Activated CD4-positive, alpha-beta T cell treated with anti-CD3 and anti-CD28 coated beads for 36 hours (primary cell): ENCODE results near the gene ZNF764. TPM values are rescaled to one million over a fixed set of nuclear protein-coding genes. Genes with fewer than 3 reads are reported as not detected.
A peak's percentile ranks its signal among the peaks of the same experiment; 100 is the strongest.

Experiments
- ATAC-seq: fragments of 200-7000 bp; cut with Tn5 transposase; one replicate; pipeline ENCODE4 v1.10.0; 2021; ENCODE audit warnings: mild to moderate bottlenecking, moderate library complexity
- CTCF ChIA-PET: fragments of 350-600 bp; sonication (Branson Sonifier 250); formaldehyde crosslinking; loops from one replicate; lab custom pipeline; 2021; ENCODE audit warnings: antibody characterized with exemption; lab: Charles Lee
- POLR2A ChIA-PET: fragments of 350-600 bp; sonication (Branson Sonifier 250); formaldehyde crosslinking; loops from one replicate; lab custom pipeline; 2021; ENCODE audit warnings: antibody characterized with exemption, inconsistent platforms; lab: Charles Lee
- DNase-seq: peaks from one replicate; pipeline ENCODE4 v3.0.0-alpha.2; 2020
- H3K27ac Mint-ChIP-seq: one replicate; pipeline ENCODE4 v1.8.0; 2021; ENCODE audit warnings: mixed read lengths
- H3K27me3 Mint-ChIP-seq: one replicate; pipeline ENCODE4 v1.8.0; 2021; ENCODE audit warnings: mixed read lengths
- H3K36me3 Mint-ChIP-seq: one replicate; pipeline ENCODE4 v1.8.0; 2021; ENCODE audit warnings: low read depth, mixed read lengths
- H3K4me1 Mint-ChIP-seq: one replicate; pipeline ENCODE4 v1.8.0; 2021; ENCODE audit warnings: mixed read lengths
- H3K4me3 Mint-ChIP-seq: one replicate; pipeline ENCODE4 v1.8.0; 2021; ENCODE audit warnings: mild to moderate bottlenecking, moderate library complexity, mixed read lengths
- H3K9me3 Mint-ChIP-seq: one replicate; pipeline ENCODE4 v1.8.0; 2021; ENCODE audit warnings: low read depth, mixed read lengths
- intact Hi-C, 2 experiments: fragments of 100-400 bp; cut with DNase I in 1 of 2; cut with micrococcal nuclease in 1 of 2; formaldehyde crosslinking; loops; one replicate each; pipeline versions ENCODE4 v1.14.2 to v1.15.1; 2022 to 2024; cut with DNase I, micrococcal nuclease
- microRNA-seq: library from miRNA; unstranded; fragments of <30 nt; microRNA quantifications from one replicate; pipeline ENCODE4 v1.2.0, GENCODE V29; 2021; ENCODE audit warnings: borderline replicate concordance
- total RNA-seq, 2 experiments: library from RNA; stranded (reverse); gene quantifications; one replicate each; pipeline ENCODE4 v1.2.3, GENCODE V29; 2021

The ZNF764 gene
- total RNA-seq, 2 experiments from 2014 or later: 8.0 to 11.2 TPM

- no peaks in the 10 kb centered on the region for H3K9me3 Mint-ChIP-seq
- intact Hi-C loops: no loop called here
- ATAC-seq (no peak), DNase-seq (no peak)
- H3K27ac Mint-ChIP-seq: no peak overlapping the region
- POLR2A ChIA-PET: no interaction called here
- CTCF ChIA-PET: no interaction called here
- peaks cover 2% of the 10 kb centered on the region for H3K4me1 Mint-ChIP-seq
- H3K27me3 Mint-ChIP-seq: no peaks in the 10 kb centered on the region
- H3K36me3 Mint-ChIP-seq: peaks cover 51% of the 10 kb centered on the region
- no peak overlapping the region for H3K4me3 Mint-ChIP-seq
Observed at GRCh38 chr16:30521476-30521872, 36.7 kb downstream of the ZNF764 start.

- no peaks in the 10 kb centered on the region for H3K27me3 Mint-ChIP-seq
Observed at GRCh38 chr16:30519120-30520049, 38.8 kb downstream of the ZNF764 start.

GRCh38 chr16:30518552-30518951, 39.6 kb downstream of the ZNF764 start:
- H3K4me3 Mint-ChIP-seq: no peak overlapping the region
- peak overlapping the region; percentile 66 for H3K27ac Mint-ChIP-seq
- POLR2A ChIA-PET: no interaction called here

More at GRCh38 chr16:30519120-30520049, 38.8 kb downstream of the ZNF764 start:
- Mint-ChIP-seq H3K9me3 (no peaks in the 10 kb centered on the region), H3K4me1 (no peaks in the 10 kb centered on the region), H3K36me3 (peaks cover 61% of the 10 kb centered on the region), H3K4me3 (no peak overlapping the region), H3K27ac (no peak overlapping the region)
- ChIA-PET CTCF (interaction anchor here (1.5 kb wide), 1 partner anchor 110 kb away, joined by 4 read pairs; no protein-coding TSS in a partner anchor), POLR2A (interaction anchor here (0.5 kb wide), 1 partner anchor 434 kb away, joined by 3 read pairs; no protein-coding TSS in a partner anchor)
- no peak for DNase-seq
- intact Hi-C loops: no loop called here
- ATAC-seq: no peak

GRCh38 chr16:30515275-30515674, 42.9 kb downstream of the ZNF764 start:
- DNase-seq (no peak), ATAC-seq (no peak)
- intact Hi-C loops: no loop called here
- no peak overlapping the region for H3K4me3 Mint-ChIP-seq
- POLR2A ChIA-PET: no interaction called here
- H3K9me3 Mint-ChIP-seq: no peaks in the 10 kb centered on the region
- no peaks in the 10 kb centered on the region for H3K27me3 Mint-ChIP-seq
- peaks cover 78% of the 10 kb centered on the region for H3K36me3 Mint-ChIP-seq
- H3K4me1 Mint-ChIP-seq: no peaks in the 10 kb centered on the region
- H3K27ac Mint-ChIP-seq: no peak overlapping the region
- CTCF ChIA-PET: interaction anchor here (0.7 kb wide), 1 partner anchor 301 kb away, joined by 3 read pairs; no protein-coding TSS in a partner anchor

More at GRCh38 chr16:30518552-30518951, 39.6 kb downstream of the ZNF764 start:
- ATAC-seq (no peak), DNase-seq (no peak)
- H3K27me3 Mint-ChIP-seq: no peaks in the 10 kb centered on the region
- CTCF ChIA-PET: no interaction called here
- intact Hi-C loops: no loop called here
- peaks cover 66% of the 10 kb centered on the region for H3K36me3 Mint-ChIP-seq
- H3K9me3 Mint-ChIP-seq: no peaks in the 10 kb centered on the region
- no peaks in the 10 kb centered on the region for H3K4me1 Mint-ChIP-seq

GRCh38 chr16:30511509-30511908, 46.7 kb downstream of the ZNF764 start:
- no peak overlapping the region for H3K4me3 Mint-ChIP-seq
- ATAC-seq (no peak), DNase-seq (no peak)
- ChIA-PET CTCF (interaction anchor here (0.7 to 2.1 kb wide), 3 partner anchors 62 to 108 kb away, joined by 3 to 10 read pairs (median 8); partner anchors contain the start of gene DCTPP1), POLR2A (interaction anchor here (0.6 to 0.8 kb wide), 2 partner anchors 11 to 351 kb away, joined by 3 read pairs; no protein-coding TSS in a partner anchor)
- H3K36me3 Mint-ChIP-seq: peaks cover 66% of the 10 kb centered on the region
- no peaks in the 10 kb centered on the region for H3K4me1 Mint-ChIP-seq
- intact Hi-C loops: no loop called here
- H3K27ac Mint-ChIP-seq: no peak overlapping the region
- H3K9me3 Mint-ChIP-seq: no peaks in the 10 kb centered on the region
- no peaks in the 10 kb centered on the region for H3K27me3 Mint-ChIP-seq

GRCh38 chr16:30510376-30510938, 47.7 kb downstream of the ZNF764 start:
- Mint-ChIP-seq H3K4me3 (no peak overlapping the region), H3K4me1 (no peaks in the 10 kb centered on the region), H3K27me3 (no peaks in the 10 kb centered on the region), H3K9me3 (no peaks in the 10 kb centered on the region), H3K27ac (no peak overlapping the region), H3K36me3 (peaks cover 62% of the 10 kb centered on the region)
- ATAC-seq (no peak), DNase-seq (no peak)
- ChIA-PET CTCF (interaction anchor here (0.7 to 2.1 kb wide), 5 partner anchors 61 to 151 kb away, joined by 3 to 10 read pairs (median 5); partner anchors contain the start of gene DCTPP1), POLR2A (interaction anchor here (0.8 kb wide), 1 partner anchor 140 kb away, joined by 5 read pairs; no protein-coding TSS in a partner anchor)
- intact Hi-C loops: no loop called here

GRCh38 chr16:30509081-30509765, 49.0 kb downstream of the ZNF764 start:
- intact Hi-C loops: no loop called here
- Mint-ChIP-seq H3K4me1 (no peaks in the 10 kb centered on the region), H3K4me3 (no peak overlapping the region), H3K36me3 (peaks cover 62% of the 10 kb centered on the region), H3K9me3 (no peaks in the 10 kb centered on the region), H3K27ac (peak overlapping the region; percentile 10), H3K27me3 (no peaks in the 10 kb centered on the region)
- no peak for ATAC-seq
- POLR2A ChIA-PET: no interaction called here
- CTCF ChIA-PET: interaction anchor here (0.6 kb wide), 3 partner anchors 84 to 121 kb away, joined by 3 to 4 read pairs (median 3); no protein-coding TSS in a partner anchor
- DNase-seq: no peak

Small RNA genes lying within 50 kb of the gene (microRNA-seq; reads per million reads assigned to microRNA genes)
- 239 reads per million, percentile 73 among the genes with 10 or more reads in this experiment for gene MIR4518

Other genes with a start within 250 kb of the ZNF764 start
- 10 to 100 TPM; 42.3 to 51.8 TPM for gene CD2BP2, start 203.1 kb downstream of the ZNF764 start, total RNA-seq
- 10 to 100 TPM; 38.1 to 43.4 TPM for gene TBC1D10B, start 187.9 kb downstream of the ZNF764 start, total RNA-seq
- gene MYL11, start 183.6 kb downstream of the ZNF764 start, total RNA-seq: 1 to 10 TPM in 1 of 2 experiments, under 1 TPM in 1; 0.69 to 1.6 TPM
- gene SEPTIN1, start 175.8 kb downstream of the ZNF764 start, total RNA-seq: 100 to 1,000 TPM; 155 to 159 TPM
- 10 to 100 TPM; 10.6 to 11.0 TPM for gene ZNF48, start 163.0 kb downstream of the ZNF764 start, total RNA-seq
- 1 to 10 TPM; 3.8 to 4.0 TPM for gene ZNF771, start 150.8 kb downstream of the ZNF764 start, total RNA-seq
- gene DCTPP1, start 128.3 kb downstream of the ZNF764 start, total RNA-seq: 100 to 1,000 TPM in 1 of 2 experiments, 10 to 100 TPM in 1; 89.3 to 102 TPM
- gene SEPHS2, start 112.5 kb downstream of the ZNF764 start, total RNA-seq: 10 to 100 TPM; 37.8 to 56.0 TPM
- gene ITGAL, start 85.6 kb downstream of the ZNF764 start, total RNA-seq: 100 to 1,000 TPM; 210 to 222 TPM
- 10 to 100 TPM in 1 of 2 experiments, 1 to 10 TPM in 1; 8.9 to 11.1 TPM for gene ZNF768, start 31.8 kb downstream of the ZNF764 start, total RNA-seq
- gene ZNF747, start 23.5 kb downstream of the ZNF764 start, total RNA-seq: 1 to 10 TPM; 6.3 to 8.0 TPM
- 1 to 10 TPM; 7.1 to 9.1 TPM for gene ZNF688, start 13.3 kb upstream of the ZNF764 start, total RNA-seq
- 10 to 100 TPM in 1 of 2 experiments, 1 to 10 TPM in 1; 9.2 to 10.8 TPM for gene ZNF785, start 27.3 kb upstream of the ZNF764 start, total RNA-seq
- 10 to 100 TPM in 1 of 2 experiments, 1 to 10 TPM in 1; 9.0 to 10.7 TPM for gene ZNF689, start 52.0 kb upstream of the ZNF764 start, total RNA-seq
- 10 to 100 TPM; 76.8 to 77.8 TPM for gene PRR14, start 92.6 kb upstream of the ZNF764 start, total RNA-seq
- 100 to 1,000 TPM in 1 of 2 experiments, 10 to 100 TPM in 1; 84.7 to 111 TPM for gene FBRS, start 100.1 kb upstream of the ZNF764 start, total RNA-seq
- gene SRCAP, start 140.8 kb upstream of the ZNF764 start, total RNA-seq: 10 to 100 TPM; 58.7 to 69.5 TPM
- 10 to 100 TPM; 21.8 to 26.0 TPM for gene PHKG2, start 190.1 kb upstream of the ZNF764 start, total RNA-seq
- 1 to 10 TPM; 1.7 to 3.1 TPM for gene CFAP119, start 203.7 kb upstream of the ZNF764 start, total RNA-seq
- 10 to 100 TPM; 72.3 to 85.5 TPM for gene RNF40, start 203.9 kb upstream of the ZNF764 start, total RNA-seq
- gene ZNF629, start 228.8 kb upstream of the ZNF764 start, total RNA-seq: 1 to 10 TPM; 3.4 to 3.7 TPM